Ovary (tissue), 3 donors: ENCODE measurements around the gene ANXA4.

Experiments
- CTCF ChIP-seq, 3 donors: fragments of 450-650 bp in 2 of 3; fragments of 200-600 bp in 1 of 3; IDR thresholded peaks; one replicate each; pipeline versions ENCODE4 v1.5.1 to v1.8.0; 2016 to 2022; ENCODE audit warnings: antibody characterized with exemption in 3 of 3, mild to moderate bottlenecking in 1 of 3
- EP300 ChIP-seq: sonication (generic); formaldehyde crosslinking; IDR thresholded peaks from one replicate; pipeline ENCODE4 v1.6.1; 2017; ENCODE audit warnings: antibody characterized with exemption
- POLR2A ChIP-seq: fragments of 450-650 bp; IDR thresholded peaks from one replicate; pipeline ENCODE4 v1.6.1; 2017; ENCODE audit warnings: antibody characterized with exemption, mild to moderate bottlenecking, moderate library complexity
- donor health status: DM: no; HTN: no; CAD: no.

GRCh38 chr2:69740502-69740951 lies 1.4 kb upstream of the ANXA4 start:
- TF ChIP-seq EP300 (no peak), CTCF (IDR thresholded peaks at IDR 0.05) (no peak), POLR2A (no peak)
